Stimulated activated CD4-positive, alpha-beta T cell treated with anti-CD3 and anti-CD28 coated beads, Interleukin-1b, Interleukin-23, amount 100 ng/mL, for 1 hour (primary cell): Measurements from ENCODE around the gene KNSTRN.

Experiments used
- DNase-seq, 2 donors: peaks; one replicate each; pipeline ENCODE4 v3.0.0-alpha.2; 2020; ENCODE audit warnings: low read depth in 2 of 2

KNSTRN gene

DNA sequence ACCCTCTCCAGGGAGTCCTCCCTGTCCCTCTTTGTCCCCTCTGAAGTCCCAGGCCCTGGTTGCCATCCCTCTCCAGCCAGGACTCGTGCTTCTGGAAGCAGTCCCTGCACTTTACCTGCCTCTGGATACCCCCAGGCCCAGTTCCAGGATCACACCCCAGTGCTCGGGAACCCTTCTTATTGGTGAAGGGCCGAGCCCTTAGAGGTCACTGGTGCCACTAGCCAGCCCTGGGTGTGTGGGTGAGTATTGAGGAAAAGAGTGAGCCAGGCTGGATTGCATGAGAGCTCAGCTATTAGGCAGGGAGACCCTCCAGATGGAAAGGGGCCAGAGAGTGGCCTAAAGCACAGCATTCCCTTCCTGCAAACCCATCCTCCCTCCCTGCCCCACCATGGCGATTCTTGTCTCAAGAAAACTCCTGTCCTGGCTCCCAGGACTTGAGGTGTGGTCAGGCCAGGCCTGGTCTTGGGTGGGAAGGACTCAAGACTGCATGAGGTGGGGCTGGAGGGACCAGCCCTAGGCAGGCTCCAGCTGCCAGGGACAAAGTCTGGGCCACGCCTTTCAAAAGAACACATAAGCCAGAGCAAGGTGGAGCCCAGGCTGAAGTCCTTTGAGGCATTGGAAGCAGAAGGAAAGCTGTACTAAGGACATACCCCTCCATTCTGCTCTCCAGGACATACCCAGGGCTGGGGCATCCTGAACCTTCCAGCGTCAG lies 36.5 kb upstream of the KNSTRN start:
- no peak for DNase-seq

DNA sequence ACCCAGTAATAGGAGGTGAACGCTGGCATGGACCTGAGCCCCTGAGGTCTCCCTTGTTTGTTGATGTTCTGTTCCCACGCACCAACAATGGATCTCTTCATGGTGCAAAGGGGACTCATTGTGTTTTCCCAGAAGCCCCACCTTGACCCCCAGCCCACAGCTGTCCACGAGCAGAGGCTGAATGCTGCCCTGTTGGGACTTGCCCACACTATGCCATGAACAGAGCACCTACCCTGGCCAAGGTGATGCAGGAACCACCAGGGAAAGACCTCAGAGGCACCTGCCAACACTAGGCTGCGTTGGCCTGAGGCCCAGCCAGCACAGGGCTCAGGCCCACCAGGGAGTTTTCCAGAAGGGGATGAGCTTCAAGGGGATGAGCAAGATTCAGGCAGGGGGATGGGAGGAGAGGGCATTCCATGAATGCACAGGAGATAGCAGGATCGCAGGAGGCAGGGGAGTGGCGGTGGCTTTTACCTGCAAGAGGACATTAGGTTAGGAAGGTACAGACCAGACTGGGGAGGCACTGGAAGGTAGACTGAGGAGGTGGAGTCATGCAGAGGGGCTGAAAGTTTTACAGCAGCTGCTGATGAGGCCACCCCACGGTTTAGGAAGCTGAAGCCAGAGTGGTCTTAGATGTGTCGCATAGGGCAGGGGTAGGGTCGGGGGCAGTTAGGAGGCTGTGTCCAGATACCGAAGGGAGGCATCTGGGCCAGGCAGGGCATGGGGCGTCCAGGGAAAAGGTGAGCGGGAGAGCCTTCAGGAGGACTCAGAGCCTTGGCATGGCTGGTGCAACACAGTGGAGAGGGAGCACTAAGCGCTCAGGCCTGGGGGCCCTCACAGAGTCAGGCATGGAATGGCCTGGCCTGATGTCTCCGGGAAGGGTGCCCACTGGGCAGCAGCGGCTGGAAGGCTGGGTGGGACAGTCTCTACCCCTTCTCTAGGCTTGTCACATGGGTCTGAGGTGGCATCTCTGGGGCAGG lies 35.7 kb upstream of the KNSTRN start:
- DNase-seq: no peak

DNA sequence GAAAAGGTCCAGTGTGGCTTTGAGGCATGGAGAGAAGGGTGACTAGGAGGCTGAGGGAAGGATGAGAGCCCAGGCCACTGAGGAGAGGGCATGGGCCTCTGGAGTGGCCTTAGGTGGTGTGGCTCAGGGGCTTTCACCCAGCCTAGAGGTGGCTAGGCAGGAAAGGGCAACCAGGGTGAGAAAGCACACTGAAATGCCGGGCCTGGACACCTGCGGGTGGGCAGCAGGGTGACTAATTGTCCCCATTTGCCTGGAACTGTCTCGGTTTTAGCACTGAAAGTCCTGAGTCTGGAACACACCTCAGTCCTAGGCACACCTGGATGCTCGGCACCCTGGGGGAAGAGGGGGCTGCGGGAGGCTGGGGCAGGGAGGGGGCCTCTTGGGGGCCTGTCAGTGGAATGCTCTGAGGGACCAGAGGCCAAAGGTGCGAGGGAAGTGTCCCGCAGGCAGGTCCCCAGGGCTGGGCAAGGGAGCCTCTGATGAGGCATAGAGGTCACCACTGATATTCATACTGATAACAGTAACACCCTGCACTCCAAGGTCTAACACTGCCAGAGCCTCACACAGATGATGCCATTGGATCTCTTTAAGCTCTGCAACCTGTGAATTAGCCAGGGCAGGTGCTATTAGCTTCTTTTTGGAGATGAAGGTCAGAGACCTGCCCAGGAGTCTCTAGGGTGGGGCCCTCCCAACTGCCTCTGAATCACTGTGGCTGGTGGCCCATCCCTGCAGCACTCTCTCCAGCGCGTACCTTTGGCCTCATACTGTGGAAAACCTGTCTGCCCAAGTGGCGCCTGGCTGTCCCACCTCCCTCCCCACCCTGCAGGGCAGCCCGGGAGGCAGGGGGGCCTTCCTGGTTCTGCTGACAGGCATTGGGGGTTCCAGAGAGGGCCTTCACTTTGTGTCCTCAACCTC lies 34.7 kb upstream of the KNSTRN start:
- no peak for DNase-seq

DNA sequence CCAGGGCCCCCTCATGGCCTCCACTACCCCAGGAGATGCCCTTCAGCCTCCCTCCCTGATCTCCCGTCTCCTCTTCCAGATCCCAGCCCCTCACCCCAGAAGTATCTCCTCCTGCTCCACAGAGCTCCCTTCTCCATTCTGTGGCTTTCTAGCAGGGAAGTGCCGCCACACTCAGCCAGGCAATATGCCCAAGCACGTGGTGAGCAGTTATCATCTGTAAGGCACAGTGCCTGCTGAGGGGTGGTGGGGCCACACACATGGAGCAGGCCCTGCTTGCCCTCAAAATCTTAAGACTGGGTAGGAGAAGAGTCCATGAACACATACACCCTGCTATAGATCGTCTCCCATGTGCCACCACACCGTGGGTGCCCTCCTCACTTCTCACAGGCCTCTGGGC lies 34.0 kb upstream of the KNSTRN start:
- DNase-seq: no peak

DNA sequence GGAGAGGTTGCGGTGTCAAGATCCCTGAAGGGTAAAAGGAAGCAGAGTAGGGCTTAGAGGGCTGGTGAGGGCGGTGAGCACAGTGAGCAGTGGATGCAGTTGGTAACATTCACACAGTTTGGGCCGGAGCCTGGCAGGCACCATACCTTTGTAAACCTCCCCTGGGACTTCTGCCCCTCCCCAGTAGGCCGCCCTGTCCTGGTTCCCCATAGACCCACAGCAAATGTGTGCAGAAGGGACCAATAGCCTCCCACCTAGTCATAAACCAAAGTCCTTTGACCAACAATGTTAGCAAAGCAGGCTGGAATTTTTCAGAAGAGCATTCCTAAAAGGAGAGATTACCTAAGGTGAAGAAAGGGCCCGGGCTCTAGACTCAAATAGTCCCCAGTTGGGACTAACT lies 33.4 kb upstream of the KNSTRN start:
- no peak for DNase-seq

DNA sequence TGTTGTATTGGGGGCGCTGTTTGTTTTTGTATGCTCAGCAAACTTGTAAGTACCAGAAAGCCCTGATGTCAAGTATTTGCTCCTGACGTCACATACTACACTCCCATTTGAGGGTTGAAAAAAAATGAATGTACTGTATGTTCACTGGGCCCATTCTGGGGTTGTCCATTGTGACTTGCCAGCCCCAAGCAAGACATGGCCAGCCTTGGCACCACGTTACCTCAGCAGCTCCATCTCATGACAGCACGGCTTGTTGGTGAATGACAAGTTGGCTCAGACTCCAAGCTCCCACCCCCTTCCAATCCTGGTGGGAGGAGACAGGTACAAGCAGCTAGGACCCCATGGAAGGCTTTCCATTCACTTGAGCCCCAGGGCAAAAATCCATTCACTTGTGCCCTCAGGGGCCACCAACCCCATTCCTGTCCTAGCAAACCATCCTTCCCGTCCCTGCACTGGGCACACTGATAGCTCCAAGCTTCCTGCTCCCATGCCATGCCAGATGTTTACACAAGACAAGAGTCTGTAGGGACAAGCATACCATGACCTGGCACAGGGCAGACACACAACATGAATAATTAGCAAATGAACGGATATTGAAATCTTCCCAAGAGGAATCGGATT lies 30.1 kb upstream of the KNSTRN start:
- no peak for DNase-seq

DNA sequence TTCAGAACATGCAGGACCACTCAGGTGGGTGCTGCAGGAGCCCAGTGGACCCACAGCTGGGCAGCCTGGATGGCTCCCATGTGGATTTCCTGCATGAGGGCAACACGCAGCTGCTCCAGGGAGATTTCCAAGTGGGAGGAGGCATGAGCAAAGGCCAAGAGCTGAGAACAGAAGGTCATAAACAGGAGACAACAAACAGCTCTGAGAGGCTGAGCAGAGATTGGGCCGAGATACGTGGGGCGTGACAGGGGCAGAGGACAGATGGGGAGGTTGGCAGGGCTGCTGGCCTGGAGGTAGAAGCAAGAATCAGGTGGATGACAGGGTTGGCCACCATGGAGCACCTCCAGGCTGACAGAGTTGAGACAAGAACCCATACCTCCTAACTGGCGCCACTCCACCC lies 28.8 kb upstream of the KNSTRN start:
- no peak for DNase-seq

DNA sequence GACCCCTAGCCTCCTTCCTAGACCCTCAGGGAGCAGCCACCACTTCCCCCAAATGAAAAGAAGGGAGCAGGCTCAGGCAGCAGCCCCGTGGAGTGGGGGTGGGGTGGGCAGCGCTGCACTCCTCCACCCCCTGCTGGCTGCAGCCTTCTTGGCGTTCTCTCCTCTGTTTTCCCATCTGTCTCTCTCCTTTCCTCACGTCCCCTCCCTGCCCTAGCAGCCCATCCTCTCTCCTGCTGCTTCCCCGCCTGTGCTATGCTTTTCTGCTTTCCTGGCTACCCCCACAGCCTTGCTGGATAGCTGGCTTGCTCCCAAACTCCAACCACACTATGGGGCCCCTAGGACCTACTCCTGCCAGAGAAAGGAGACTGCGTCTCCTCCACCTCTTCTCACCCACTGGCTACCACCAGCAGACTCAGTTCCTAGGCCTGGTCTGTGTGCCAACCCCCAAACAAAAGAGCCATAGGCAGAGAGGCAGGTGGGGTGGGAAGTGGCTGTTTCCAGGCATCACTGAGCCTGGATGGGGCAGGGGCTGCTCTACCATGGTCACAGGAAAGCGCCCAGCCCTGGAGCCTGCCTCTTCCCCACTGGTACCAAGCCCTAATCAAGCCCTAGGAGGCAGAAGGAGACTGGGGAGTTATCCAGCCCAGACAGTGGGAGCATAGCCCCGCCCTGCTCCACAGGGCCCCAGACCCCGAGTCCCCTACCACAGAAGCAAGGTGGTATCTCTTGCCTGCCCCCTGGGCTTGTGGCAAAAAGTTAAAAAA lies 27.9 kb upstream of the KNSTRN start:
- DNase-seq: no peak

DNA sequence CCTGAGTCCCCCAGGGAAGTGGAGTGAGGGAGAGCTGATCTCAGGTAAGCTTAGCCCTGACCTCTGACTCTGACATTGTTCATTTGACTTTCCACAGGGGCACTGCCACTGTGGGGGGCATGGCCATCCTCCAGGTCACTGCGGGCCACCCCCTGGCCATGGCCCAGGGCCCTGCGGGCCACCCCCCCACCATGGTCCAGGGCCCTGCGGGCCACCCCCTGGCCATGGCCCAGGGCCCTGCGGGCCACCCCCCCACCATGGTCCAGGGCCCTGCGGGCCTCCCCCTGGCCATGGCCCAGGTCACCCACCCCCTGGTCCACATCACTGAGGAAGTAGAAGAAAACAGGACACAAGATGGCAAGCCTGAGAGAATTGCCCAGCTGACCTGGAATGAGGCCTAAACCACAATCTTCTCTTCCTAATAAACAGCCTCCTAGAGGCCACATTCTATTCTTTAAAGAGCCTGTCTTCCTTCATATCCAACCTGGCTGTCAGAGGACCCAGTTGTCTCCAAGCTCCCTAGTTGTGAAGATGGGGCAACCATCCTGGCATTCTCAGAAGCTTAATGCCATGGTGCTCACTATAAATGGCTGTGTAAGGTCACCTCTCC lies 26.4 kb upstream of the KNSTRN start:
- DNase-seq: no peak

DNA sequence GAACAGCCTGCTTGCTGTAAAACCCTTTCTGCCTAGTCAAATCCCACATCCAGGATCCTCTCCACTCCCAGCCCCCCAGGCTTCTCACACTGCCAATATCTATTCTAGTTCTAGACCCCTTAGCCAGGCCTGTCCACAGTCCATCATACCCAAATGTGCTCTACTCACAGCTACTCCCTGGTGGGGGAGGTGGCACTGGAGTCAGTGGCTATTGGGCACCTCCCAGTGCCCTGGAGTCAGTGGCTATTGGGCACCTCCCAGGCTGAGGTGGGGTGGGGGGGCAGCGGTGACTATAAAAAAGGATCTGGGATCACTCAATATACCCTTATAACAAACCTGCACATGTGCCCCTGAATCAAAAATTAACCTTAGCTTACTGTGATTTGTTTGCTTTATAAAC lies 25.3 kb upstream of the KNSTRN start:
- no peak for DNase-seq

DNA sequence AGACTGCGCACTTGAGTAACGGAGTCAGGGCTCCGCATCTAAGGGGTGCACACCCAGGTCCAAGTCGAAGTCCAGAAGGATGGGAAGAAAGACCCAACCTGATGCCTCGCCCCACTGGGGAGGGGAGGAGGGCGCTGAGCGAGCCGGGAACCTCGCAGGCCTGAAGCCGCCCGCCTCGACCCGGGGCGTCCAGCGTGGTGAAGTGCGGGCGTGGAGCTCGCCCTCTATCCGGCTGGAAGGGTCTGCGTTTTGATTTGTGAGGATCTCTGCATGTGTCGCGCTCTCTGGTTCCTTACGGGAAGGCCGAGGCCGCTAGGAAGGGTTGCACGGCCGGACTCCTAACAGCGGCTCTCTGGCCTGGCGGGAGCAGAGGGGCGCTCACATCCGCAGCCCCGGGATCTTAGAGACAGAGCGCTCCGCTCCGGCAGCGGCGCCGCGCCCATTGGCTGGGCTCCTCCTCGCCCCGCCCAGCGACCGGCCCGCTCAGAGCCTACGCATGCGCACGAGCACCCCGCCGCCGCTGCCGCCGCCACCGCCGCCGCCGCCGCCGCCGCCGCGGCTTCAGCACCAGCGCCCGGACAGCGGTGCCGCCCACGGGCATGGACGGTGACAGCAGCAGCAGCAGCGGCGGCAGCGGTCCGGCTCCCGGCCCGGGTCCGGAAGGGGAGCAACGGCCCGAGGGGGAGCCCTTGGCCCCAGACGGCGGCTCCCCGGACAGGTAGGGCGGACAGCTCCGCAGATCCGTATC lies 24.6 kb upstream of the KNSTRN start, which contains the start of gene DISP2:
DISP2 (plus strand) TSS at position 497 of the 748 bp plus-strand sequence; CDS start at position 600, 103 bp downstream.
- peak; percentile 85 to 89 for DNase-seq

DNA sequence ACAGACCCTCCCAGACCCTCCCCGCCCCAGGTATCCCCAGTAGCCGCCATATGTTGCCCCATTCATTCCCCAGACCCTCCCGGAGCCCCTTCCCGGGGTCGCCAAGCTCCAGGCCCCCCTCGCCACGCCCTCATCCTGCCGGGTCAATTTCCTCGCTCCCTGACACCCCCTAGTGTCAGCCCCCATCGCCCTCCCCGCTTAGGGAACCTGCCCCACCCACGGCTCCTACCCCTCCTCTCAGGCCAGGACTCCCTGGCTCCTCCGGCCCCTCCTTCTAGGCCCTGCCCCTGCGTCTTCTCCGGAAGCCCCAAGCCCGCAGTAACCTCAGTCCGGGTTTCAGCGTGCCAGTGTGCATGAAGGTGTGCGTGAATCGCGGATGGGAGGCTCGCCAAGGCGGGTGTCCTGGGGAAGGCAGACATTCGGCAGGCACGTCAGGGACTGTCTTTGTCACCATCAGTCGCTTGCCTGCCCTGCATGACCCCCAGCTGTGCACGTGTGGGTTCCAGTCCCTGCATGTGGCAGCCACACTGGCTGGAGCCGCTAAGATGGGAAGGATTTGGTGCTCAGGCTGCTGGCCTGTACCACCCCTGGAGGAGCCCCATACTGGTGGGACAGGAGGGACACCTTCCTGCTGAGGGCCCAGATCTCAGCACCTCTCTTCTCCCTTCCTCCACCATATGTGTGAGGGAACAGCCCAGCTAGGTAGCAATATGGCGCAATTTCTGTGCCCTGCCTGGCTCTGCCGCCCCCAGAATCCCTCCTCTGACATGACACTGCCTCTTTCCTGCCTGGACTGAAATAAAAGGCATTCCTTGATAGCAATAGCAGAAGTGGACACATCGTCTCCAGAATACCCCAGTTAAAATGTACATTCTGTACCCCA lies 23.8 kb upstream of the KNSTRN start:
- DNase-seq: no peak

DNA sequence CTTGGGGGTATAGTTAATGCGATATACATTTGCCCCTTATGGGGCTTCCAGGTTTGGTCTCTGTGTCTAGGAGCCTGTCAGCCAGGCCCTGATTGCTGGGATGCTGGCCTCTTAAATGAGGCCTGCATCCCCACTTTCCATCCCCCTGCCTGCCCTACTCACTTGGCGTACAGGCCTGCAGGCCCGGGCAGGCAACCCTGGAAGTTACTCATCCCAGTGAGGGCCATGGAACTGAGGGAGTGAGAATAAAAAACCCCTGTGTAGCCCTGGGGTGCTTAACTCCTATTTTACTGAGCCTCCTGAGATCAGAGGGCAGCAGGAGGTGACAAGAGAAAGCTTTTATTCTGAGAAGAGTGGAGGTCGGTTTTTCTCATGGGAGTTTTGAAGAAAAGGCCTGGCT lies 22.5 kb upstream of the KNSTRN start:
- DNase-seq: no peak

DNA sequence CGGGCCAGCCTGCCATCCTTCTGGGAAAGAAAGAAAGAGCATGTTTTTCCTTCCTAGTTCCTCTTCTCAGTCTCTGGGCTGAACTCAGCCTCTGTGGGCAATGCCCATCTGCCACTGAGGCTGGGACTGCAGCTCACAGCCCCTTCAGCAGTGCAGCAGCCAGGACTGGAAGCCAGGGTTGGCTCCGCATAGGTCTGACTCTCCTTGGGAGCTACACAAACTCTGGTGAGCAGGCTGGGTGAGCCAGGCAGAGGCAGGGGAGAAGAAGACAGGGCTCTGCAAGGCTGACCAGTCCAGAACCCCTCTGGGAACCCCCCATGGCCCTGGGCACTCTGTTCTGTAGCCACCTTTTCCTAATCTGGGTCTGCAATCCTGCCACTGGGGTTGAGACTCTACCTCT lies 20.9 kb upstream of the KNSTRN start:
- no peak for DNase-seq

DNA sequence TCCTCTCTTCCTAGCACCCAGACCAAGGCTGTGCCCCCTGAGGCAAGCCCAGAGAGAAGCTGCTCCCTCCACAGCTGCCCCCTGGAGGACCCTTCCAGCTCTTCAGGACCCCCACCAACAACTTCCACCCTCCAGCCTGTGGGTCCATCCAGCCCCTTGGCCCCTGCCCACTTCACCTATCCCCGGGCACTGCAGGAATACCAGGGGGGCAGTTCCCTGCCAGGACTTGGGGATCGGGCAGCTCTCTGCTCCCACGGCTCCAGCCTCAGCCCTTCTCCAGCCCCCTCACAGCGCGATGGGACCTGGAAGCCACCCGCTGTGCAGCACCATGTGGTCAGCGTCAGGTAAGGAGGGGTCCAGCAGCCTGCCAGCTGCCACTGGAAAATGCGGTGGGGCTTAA lies 18.9 kb upstream of the KNSTRN start:
- no peak for DNase-seq

DNA sequence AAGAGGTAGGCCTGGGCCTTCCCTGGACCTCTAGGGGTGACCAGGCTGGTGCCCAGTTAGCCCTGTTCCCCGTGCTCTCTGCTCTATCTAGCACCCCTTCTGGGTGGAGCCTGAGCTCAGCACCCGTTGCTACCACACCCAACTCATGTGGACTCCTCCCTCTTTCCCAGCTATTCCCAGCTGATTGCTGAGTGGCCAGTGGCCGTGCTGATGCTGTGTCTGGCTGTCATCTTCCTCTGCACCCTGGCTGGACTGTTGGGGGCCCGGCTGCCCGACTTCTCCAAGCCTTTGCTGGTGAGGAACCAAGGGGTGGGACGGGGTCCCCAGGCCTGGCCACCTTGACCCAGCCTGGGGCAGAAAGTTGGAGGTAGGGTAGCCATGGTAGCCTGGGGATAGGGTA lies 18.3 kb upstream of the KNSTRN start:
- DNase-seq: no peak

DNA sequence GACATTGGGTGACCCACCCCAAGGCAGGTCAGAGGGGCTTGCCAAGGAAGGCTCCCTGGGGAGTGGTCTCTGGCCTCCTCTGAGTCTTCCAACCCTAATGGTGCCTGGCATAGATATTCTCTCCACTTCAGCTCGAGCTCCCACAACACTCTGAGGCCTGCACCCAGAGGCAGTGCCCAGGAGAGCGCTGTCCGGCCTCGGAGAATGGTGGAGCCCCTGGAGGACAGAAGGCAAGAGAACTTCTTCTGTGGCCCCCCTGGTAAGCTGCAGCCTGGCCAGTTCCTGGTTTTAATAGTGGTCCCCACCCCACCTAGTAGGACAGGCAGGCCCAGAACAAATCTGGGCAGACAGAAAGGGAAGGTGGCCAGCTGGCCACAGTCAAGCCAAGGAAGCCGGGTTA lies 17.5 kb upstream of the KNSTRN start:
- DNase-seq: no peak

DNA sequence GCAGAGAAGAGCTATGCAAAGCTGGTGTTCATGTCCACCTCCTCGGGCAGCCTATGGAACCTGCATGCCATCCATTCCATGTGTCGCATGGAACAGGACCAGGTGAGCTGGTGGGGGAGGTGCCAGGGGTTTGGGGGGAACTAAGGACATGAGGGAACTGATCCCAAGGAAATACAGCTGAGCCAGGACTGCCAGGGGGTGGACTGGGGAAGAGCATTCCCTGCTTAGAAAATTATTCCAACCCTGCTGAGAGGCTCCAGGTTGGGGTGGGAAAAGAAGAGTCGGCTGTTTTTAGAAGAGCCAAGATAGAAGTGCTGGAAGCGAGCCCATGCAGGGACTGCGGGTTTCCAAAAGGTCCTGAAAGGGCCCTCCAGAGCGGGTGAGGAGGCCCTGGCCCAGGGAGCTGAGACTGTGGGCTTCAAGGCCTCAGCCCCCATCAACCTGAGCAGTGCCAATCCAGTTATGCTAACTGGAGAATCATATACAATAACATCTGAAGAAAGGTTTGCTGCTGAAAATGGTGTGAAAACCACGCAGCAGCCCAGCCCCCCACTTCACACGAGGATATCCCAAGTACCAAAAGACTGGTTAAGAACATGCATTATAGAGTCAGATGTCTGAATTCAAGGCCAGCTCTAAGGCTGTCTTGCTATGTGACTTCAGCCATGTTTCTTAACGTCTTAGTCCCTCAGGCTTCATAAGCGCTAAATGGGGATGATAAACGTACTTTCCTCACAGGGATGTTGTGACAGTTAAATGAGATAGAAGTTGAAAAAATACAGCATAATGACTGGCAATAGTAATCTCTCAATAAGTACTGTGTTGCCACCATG lies 16.7 kb upstream of the KNSTRN start:
- DNase-seq: no peak
